ENCODE results near the gene PTPRM.

GRCh38 chr18:8029731-8030130 is 462.6 kb downstream of the PTPRM start:
- no peak for TF ChIP-seq CTCF (conservative IDR thresholded peaks at IDR 0.05; ENCODE audit: low read depth, low read length)
- no peak for TF ChIP-seq EZH2 (IDR thresholded peaks at IDR 0.05; ENCODE audit: borderline replicate concordance, low read depth, low read length, poor library complexity, severe bottlenecking)
